Fibroblast of lung (primary cell): Measurements from ENCODE around the gene MYO1D. TPM values are rescaled to one million over a fixed set of nuclear protein-coding genes. Genes with fewer than 3 reads are reported as not detected.
A peak's percentile ranks its signal among the peaks of the same experiment; 100 is the strongest.

ENCODE experiments used
- DNase-seq, 2 donors: peaks; one replicate each; pipeline versions ENCODE4 v3.0.0 to v3.0.0-alpha.2; 2010; ENCODE audit warnings: low read depth in 2 of 2
- H2AFZ ChIP-seq: 2 replicates; pipeline ENCODE4 v1.5.1; 2012; ENCODE audit warnings: low read length, control low read depth, inconsistent platforms
- H3K27ac ChIP-seq: 2 replicates; pipeline ENCODE4 v1.5.1; 2011; ENCODE audit warnings: low read length, control low read depth; ENCODE audit not compliant: insufficient read depth
- H3K27me3 ChIP-seq: 2 replicates; pipeline ENCODE4 v1.5.1; 2011; ENCODE audit warnings: mild to moderate bottlenecking, low read length; ENCODE audit not compliant: control insufficient read depth, insufficient read depth
- H3K36me3 ChIP-seq: 2 replicates; pipeline ENCODE4 v1.5.1; 2011; ENCODE audit warnings: low read length; ENCODE audit not compliant: control insufficient read depth, insufficient read depth
- H3K4me1 ChIP-seq: 2 replicates; pipeline ENCODE4 v1.5.1; 2011; ENCODE audit warnings: low read length; ENCODE audit not compliant: control insufficient read depth, insufficient read depth; ENCODE audit errors: extremely low read depth
- H3K4me2 ChIP-seq: 2 replicates; pipeline ENCODE4 v1.5.1; 2011; ENCODE audit warnings: low read length, control low read depth; ENCODE audit not compliant: insufficient read depth; ENCODE audit errors: extremely low read depth
- H3K4me3 ChIP-seq, 4 experiments: fragments of 200-600 bp in 1 of 4; sonication (generic) in 1 of 4; replicated peaks in 1 of 4; 2 replicates each; pipeline ENCODE4 v1.5.1; 2011 to 2016; ENCODE audit warnings: low read length in 4 of 4, low read depth in 3 of 4, mild to moderate bottlenecking in 3 of 4, control low read depth in 2 of 4, inconsistent platforms in 1 of 4, mixed read lengths in 1 of 4; ENCODE audit not compliant: insufficient read depth in 1 of 4; ENCODE audit errors: control extremely low read depth in 1 of 4
- H3K79me2 ChIP-seq: 2 replicates; pipeline ENCODE4 v1.5.1; 2012; ENCODE audit warnings: mild to moderate bottlenecking, low read length, inconsistent platforms; ENCODE audit not compliant: control insufficient read depth, insufficient read depth
- H3K9ac ChIP-seq: 2 replicates; pipeline ENCODE4 v1.5.1; 2011; ENCODE audit warnings: mild to moderate bottlenecking, low read length, control low read depth; ENCODE audit not compliant: insufficient read depth
- H3K9me3 ChIP-seq: 2 replicates; pipeline ENCODE4 v1.5.1; 2012; ENCODE audit warnings: low read depth, low read length; ENCODE audit not compliant: control insufficient read depth, insufficient read depth
- H4K20me1 ChIP-seq: 2 replicates; pipeline ENCODE4 v1.5.1; 2011; ENCODE audit warnings: low read length; ENCODE audit not compliant: control insufficient read depth, insufficient read depth; ENCODE audit errors: extremely low read depth
- CTCF ChIP-seq, 2 donors: IDR thresholded peaks in 1 of 2; conservative IDR thresholded peaks in 1 of 2; 1 replicate in 1 of 2; 2 replicates in 1 of 2; pipeline ENCODE4 v1.5.1; 2011 to 2012; ENCODE audit warnings: low read length in 2 of 2, control low read depth in 1 of 2, inconsistent platforms in 1 of 2, low read depth in 1 of 2, mild to moderate bottlenecking in 1 of 2
- EZH2 ChIP-seq: IDR thresholded peaks from 2 replicates; pipeline ENCODE4 v1.5.1; 2012; ENCODE audit warnings: low read length, control low read depth, mild to moderate bottlenecking; ENCODE audit errors: missing control alignments
- polyA plus RNA-seq, 2 donors: library from polyadenylated mRNA; depleted of rRNA in 1 of 2; stranded (reverse) in 1 of 2; unstranded in 1 of 2; fragments of >200 nt; gene quantifications; 2 replicates each; pipeline ENCODE4 v1.2.1, GENCODE V29; 2011 to 2012; ENCODE audit warnings: missing spikeins in 1 of 2
- total RNA-seq: library from RNA; depleted of rRNA; stranded (reverse); fragments of >200 nt; gene quantifications from 2 replicates; pipeline ENCODE4 v1.2.1, GENCODE V29; 2014

MYO1D gene
- total and polyA plus RNA-seq, 2 donors (not counting 1 experiment from before 2014, with no cell fraction given), result 35.0 to 46.6 TPM

- H3K27me3 ChIP-seq, result no peaks in the 10 kb centered on the region
- no peak overlapping the region for H3K27ac ChIP-seq
- H3K4me3 ChIP-seq, result no peak overlapping the region
- H3K4me2 ChIP-seq, result no peak overlapping the region
- no peak overlapping the region for H3K9ac ChIP-seq
- H3K79me2 ChIP-seq, result no peaks in the 10 kb centered on the region
- no peaks in the 10 kb centered on the region for H3K36me3 ChIP-seq
- TF ChIP-seq EZH2 (no peak), CTCF (conservative IDR thresholded peaks at IDR 0.05 in 1 of 2, IDR thresholded peaks at IDR 0.05 in 1 of 2; ENCODE audit: low read depth in 1 of 2, low read length in 2 of 2) (no peak)
- H3K9me3 ChIP-seq, result no peaks in the 10 kb centered on the region
- H2AFZ ChIP-seq, result no peak overlapping the region
- H3K4me1 ChIP-seq, result no peaks in the 10 kb centered on the region
- DNase-seq, result no peak
- H4K20me1 ChIP-seq, result no peaks in the 10 kb centered on the region
Observed at GRCh38 chr17:32786169-32786568, 90.8 kb downstream of the MYO1D start.

- no peaks in the 10 kb centered on the region for H4K20me1 ChIP-seq
- H3K9me3 ChIP-seq, result no peaks in the 10 kb centered on the region
- H3K36me3 ChIP-seq, result no peaks in the 10 kb centered on the region
- TF ChIP-seq EZH2, result no peak
- TF ChIP-seq CTCF (conservative IDR thresholded peaks at IDR 0.05 in 1 of 2, IDR thresholded peaks at IDR 0.05 in 1 of 2; ENCODE audit: low read depth in 1 of 2, low read length in 2 of 2), result no peak
- H3K4me1 ChIP-seq, result no peaks in the 10 kb centered on the region
- H3K4me2 ChIP-seq, result no peak overlapping the region
- no peak overlapping the region for H3K4me3 ChIP-seq
- H3K27ac ChIP-seq, result no peak overlapping the region
- no peaks in the 10 kb centered on the region for H3K79me2 ChIP-seq
- no peak overlapping the region for H2AFZ ChIP-seq
- no peak overlapping the region for H3K9ac ChIP-seq
- DNase-seq, result no peak
- H3K27me3 ChIP-seq, result no peaks in the 10 kb centered on the region
Observed at GRCh38 chr17:32784113-32784512, 92.8 kb downstream of the MYO1D start.

GRCh38 chr17:32783602-32784001 is 93.3 kb downstream of the MYO1D start:
- no peaks in the 10 kb centered on the region for H4K20me1 ChIP-seq
- H3K79me2 ChIP-seq, result no peaks in the 10 kb centered on the region
- H3K27me3 ChIP-seq, result no peaks in the 10 kb centered on the region
- no peak overlapping the region for H3K4me3 ChIP-seq
- H3K9me3 ChIP-seq, result no peaks in the 10 kb centered on the region
- H3K4me2 ChIP-seq, result no peak overlapping the region
- no peak overlapping the region for H3K27ac ChIP-seq
- no peak overlapping the region for H3K9ac ChIP-seq
- H2AFZ ChIP-seq, result no peak overlapping the region
- TF ChIP-seq CTCF (conservative IDR thresholded peaks at IDR 0.05 in 1 of 2, IDR thresholded peaks at IDR 0.05 in 1 of 2; ENCODE audit: low read depth in 1 of 2, low read length in 2 of 2) (peak; percentile 42 to 61), EZH2 (no peak)
- peak; percentile 53 to 82 for DNase-seq
- no peaks in the 10 kb centered on the region for H3K36me3 ChIP-seq
- H3K4me1 ChIP-seq, result no peaks in the 10 kb centered on the region
